ENCODE measurements around the gene CSGALNACT2.

Gene CSGALNACT2

GRCh38 chr10:43196981-43197833 is 59.0 kb downstream of the CSGALNACT2 start:
- peaks cover 0 to 20% of the 10 kb centered on the region in 2 donors for H3K27me3 ChIP-seq
- peak; percentile 9 to 41 for DNase-seq
- H3K4me3 ChIP-seq, result no peak overlapping the region
- intact Hi-C loops (cut with DNase I; ENCODE audit: low total_unique reads), result no loop called here
- H3K4me1 ChIP-seq, result peaks cover 0 to 7% (median 4%) of the 10 kb centered on the region in 4 donors
- H3K9me3 ChIP-seq, result no peaks in the 10 kb centered on the region
- H3K36me3 ChIP-seq, result peaks cover 0 to 27% (median 5%) of the 10 kb centered on the region in 3 donors
- TF ChIP-seq CTCF (IDR thresholded peaks at IDR 0.05), result no peak
- H3K27ac ChIP-seq, result no peak overlapping the region

- DNase-seq, result peak; percentile 14 to 38
- H3K4me1 ChIP-seq, result peaks cover 0 to 15% (median 10%) of the 10 kb centered on the region in 4 donors
- H3K9me3 ChIP-seq, result no peaks in the 10 kb centered on the region
- peaks cover 0 to 25% of the 10 kb centered on the region in 2 donors for H3K27me3 ChIP-seq
- intact Hi-C loops (cut with DNase I; ENCODE audit: low total_unique reads), result no loop called here
- no peak overlapping the region for H3K4me3 ChIP-seq
- H3K27ac ChIP-seq, result no peak overlapping the region
- H3K36me3 ChIP-seq, result peaks cover 0 to 27% (median 0%) of the 10 kb centered on the region in 3 donors
- TF ChIP-seq CTCF (IDR thresholded peaks at IDR 0.05), result no peak
These were observed 59.8 kb downstream of the CSGALNACT2 start for GRCh38 chr10:43197834-43198681.

- H3K36me3 ChIP-seq, result peaks cover 0 to 27% (median 0%) of the 10 kb centered on the region in 3 donors
- H3K27ac ChIP-seq, result no peak overlapping the region
- peak; percentile 13 to 48 for DNase-seq
- peaks cover 0 to 25% of the 10 kb centered on the region in 2 donors for H3K27me3 ChIP-seq
- TF ChIP-seq CTCF (IDR thresholded peaks at IDR 0.05), result no peak
- H3K4me1 ChIP-seq, result peaks cover 0 to 18% (median 11%) of the 10 kb centered on the region in 4 donors
- no peaks in the 10 kb centered on the region for H3K9me3 ChIP-seq
- intact Hi-C loops (cut with DNase I; ENCODE audit: low total_unique reads), result no loop called here
- no peak overlapping the region for H3K4me3 ChIP-seq
These were observed 60.4 kb downstream of the CSGALNACT2 start for GRCh38 chr10:43198682-43199005.

GRCh38 chr10:43199088-43199683 is 60.9 kb downstream of the CSGALNACT2 start:
- Histone ChIP-seq H3K27me3 (peaks cover 0 to 25% of the 10 kb centered on the region in 2 donors), H3K27ac (no peak overlapping the region), H3K4me3 (no peak overlapping the region), H3K9me3 (no peaks in the 10 kb centered on the region), H3K4me1 (peaks cover 0 to 18% (median 11%) of the 10 kb centered on the region in 4 donors), H3K36me3 (peaks cover 0 to 27% (median 0%) of the 10 kb centered on the region in 3 donors)
- intact Hi-C loops (cut with DNase I; ENCODE audit: low total_unique reads), result no loop called here
- no peak for TF ChIP-seq CTCF (IDR thresholded peaks at IDR 0.05)
- DNase-seq, result peak in 1 of 2 donors; percentile 60

All from tibial artery (tissue), 4 donors.